K562 (cell line): ENCODE data around the gene NUTF2. TPM values are rescaled to one million over a fixed set of nuclear protein-coding genes. Genes with fewer than 3 reads are reported as not detected.

Experiments used
- ATAC-seq: fragments of 200-7000 bp; cut with Tn5 transposase; 3 replicates; pipeline ENCODE4 v1.9.1; 2020; ENCODE audit warnings: moderate library complexity
- Bru-seq: library from RNA; stranded (reverse); fragments of 400-500 nt; gene quantifications from one replicate; lab custom pipeline; 2021; lab: Mats Ljungman, UMichigan
- BruChase-seq, 2 experiments: library from RNA; stranded (reverse); fragments of 400-500 nt; gene quantifications; one replicate each; lab custom pipeline; 2021; lab: Mats Ljungman, UMichigan
- BruUV-seq: library from RNA; stranded (reverse); fragments of 400-500 nt; replicated peaks from 2 replicates; lab custom pipeline; 2021; lab: Mats Ljungman, UMichigan
- CTCF ChIA-PET: fragments of 300-600 bp; formaldehyde crosslinking; extraction: SDS; loops from one replicate; lab custom pipeline; 2021; ENCODE audit warnings: low intra/inter-chr PET ratio; lab: Yijun Ruan, JAX
- POLR2A ChIA-PET: fragments of 300-600, 350-650 bp; sonication (Branson Sonifier 250); formaldehyde crosslinking; extraction: SDS; loops from one replicate; lab custom pipeline; 2021; ENCODE audit warnings: antibody characterized with exemption, inconsistent platforms; lab: Yijun Ruan, JAX
- DNase-seq, 4 experiments: peaks; one replicate each; pipeline versions ENCODE4 v3.0.0 to v3.0.0-alpha.2; 2011 to 2018; ENCODE audit warnings: low spot score in 3 of 4, mixed read lengths in 3 of 4; ENCODE audit errors: extremely low read depth in 1 of 4
- FAIRE-seq: peaks from 2 replicates; lab custom pipeline; 2011; peaks lifted over from hg19 to GRCh38; lab: Jason Lieb, UNC
- H2AFZ ChIP-seq: 2 replicates; pipeline ENCODE4 v1.6.0; 2011; ENCODE audit warnings: low read depth, low read length, control low read depth, inconsistent platforms
- H3K27ac ChIP-seq: fragments of 200-600 bp; 3 replicates; pipeline ENCODE4 v1.8.0; 2011; ENCODE audit warnings: low read depth, mild to moderate bottlenecking, control low read depth, inconsistent platforms, low read length, moderate library complexity, mixed read lengths; ENCODE audit errors: extremely low read depth
- H3K27me3 ChIP-seq, 2 experiments: fragments of 300-600 bp in 1 of 2; 2 replicates in 1 of 2; 3 replicates in 1 of 2; pipeline versions ENCODE4 v1.6.0 to v1.8.0; 2011; ENCODE audit warnings: inconsistent platforms in 2 of 2, low read length in 2 of 2, mild to moderate bottlenecking in 1 of 2, mixed read lengths in 1 of 2, moderate library complexity in 1 of 2; ENCODE audit not compliant: control insufficient read depth in 2 of 2, insufficient read depth in 2 of 2
- H3K36me3 ChIP-seq: fragments of 300-600 bp; 3 replicates; pipeline ENCODE4 v1.8.0; 2011; ENCODE audit warnings: mild to moderate bottlenecking, low read length, inconsistent platforms; ENCODE audit not compliant: control insufficient read depth, insufficient read depth
- H3K4me1 ChIP-seq, 2 experiments: fragments of 200-600 bp in 1 of 2; replicated peaks in 1 of 2; 2 replicates in 1 of 2; 3 replicates in 1 of 2; pipeline versions ENCODE4 v1.5.1 to v1.8.0; 2011; ENCODE audit warnings: inconsistent platforms in 2 of 2, low read length in 2 of 2, mild to moderate bottlenecking in 1 of 2, mixed read lengths in 1 of 2, moderate library complexity in 1 of 2; ENCODE audit not compliant: control insufficient read depth in 2 of 2, insufficient read depth in 2 of 2
- H3K4me2 ChIP-seq: 2 replicates; pipeline ENCODE4 v1.6.1; 2011; ENCODE audit warnings: low read length, control low read depth, inconsistent platforms, mixed read lengths; ENCODE audit not compliant: insufficient read depth
- H3K4me3 ChIP-seq: fragments of 200-600 bp; sonication (generic), shearing (Covaris generic); 2 replicates; pipeline ENCODE4 v1.5.1; 2016; ENCODE audit warnings: control low read depth, inconsistent platforms
- H3K79me2 ChIP-seq: fragments of 200-600 bp; 3 replicates; pipeline ENCODE4 v1.8.0; 2011; ENCODE audit warnings: low read length, inconsistent platforms; ENCODE audit not compliant: control insufficient read depth, insufficient read depth
- H3K9ac ChIP-seq, 2 experiments: 2 replicates each; pipeline versions ENCODE4 v1.6.0 to v1.6.1; 2011; ENCODE audit warnings: low read depth in 2 of 2, low read length in 2 of 2, control low read depth in 1 of 2, inconsistent platforms in 1 of 2, mild to moderate bottlenecking in 1 of 2, mixed read lengths in 1 of 2; ENCODE audit not compliant: insufficient read depth in 1 of 2
- H3K9me1 ChIP-seq: one replicate; pipeline ENCODE4 v1.6.0; 2011; ENCODE audit warnings: inconsistent platforms, mild to moderate bottlenecking, low read length, moderate library complexity; ENCODE audit not compliant: control insufficient read depth, insufficient read depth
- H3K9me3 ChIP-seq: replicated peaks from 2 replicates; pipeline ENCODE4 v1.5.1; 2011; ENCODE audit warnings: low read depth, low read length, inconsistent platforms; ENCODE audit not compliant: control insufficient read depth, insufficient read depth
- H4K20me1 ChIP-seq: replicated peaks from 2 replicates; pipeline ENCODE4 v1.6.1; 2011; ENCODE audit warnings: low read length, inconsistent platforms, mixed read lengths; ENCODE audit not compliant: control insufficient read depth, insufficient read depth
- CTBP1 ChIP-seq: fragments of 450-650 bp; IDR thresholded peaks from 2 replicates; pipeline ENCODE4 v1.6.1; 2016; ENCODE audit warnings: borderline replicate concordance
- DMBX1 ChIP-seq: fragments of 250-450 bp; sonication (Bioruptor Pico); IDR thresholded peaks from 2 replicates; pipeline ENCODE4 v1.8.0; 2022; ENCODE audit warnings: inconsistent platforms, mild to moderate bottlenecking, moderate library complexity, borderline replicate concordance
- HDAC2 ChIP-seq: fragments of 450-650 bp; IDR thresholded peaks from 2 replicates; pipeline ENCODE4 v1.6.1; 2016; ENCODE audit warnings: mild to moderate bottlenecking
- JUN ChIP-seq, 2 experiments: sonication (generic) in 1 of 2; formaldehyde crosslinking in 1 of 2; IDR thresholded peaks; 2 replicates each; pipeline versions ENCODE4 v1.6.1 to v1.8.0; 2012 to 2022; ENCODE audit warnings: borderline replicate concordance in 2 of 2, mild to moderate bottlenecking in 2 of 2, improper control_type of control experiment in 1 of 2, low read depth in 1 of 2, low read length in 1 of 2, missing genetic modification reagents in 1 of 2
- MCM5 ChIP-seq: fragments of 450-650 bp; IDR thresholded peaks from 2 replicates; pipeline ENCODE4 v1.6.1; 2016; ENCODE audit warnings: low read depth
- PHF20 ChIP-seq: fragments of 450-650 bp; IDR thresholded peaks from 2 replicates; pipeline ENCODE4 v1.6.1; 2018; ENCODE audit not compliant: partially characterized antibody
- RNF2 ChIP-seq: sonication (generic); IDR thresholded peaks from 2 replicates; pipeline ENCODE4 v1.6.1; 2016
- XRCC4 ChIP-seq: IDR thresholded peaks from one replicate; pipeline ENCODE4 v1.6.1; 2011; ENCODE audit not compliant: insufficient read depth, insufficient read length; ENCODE audit errors: extremely low read depth
- ZNF707 ChIP-seq: fragments of 250-450 bp; sonication (Bioruptor Pico); conservative IDR thresholded peaks from 2 replicates; pipeline ENCODE4 v1.8.0; 2022; ENCODE audit warnings: inconsistent platforms, mild to moderate bottlenecking, moderate library complexity
- WGBS: fragments of 100-300 bp; shearing (Covaris generic); methylation state at CpG from one replicate; pipeline ENCODE4 v1.1.6; 2016; ENCODE audit warnings: low coverage, mixed read lengths; ENCODE audit not compliant: insufficient coverage; ENCODE audit errors: missing lambda C conversion rate; 5-methylcytosine and 5-hydroxymethylcytosine counted together
- in situ Hi-C: fragments of 300-500 bp; cut with MboI; formaldehyde crosslinking; loops from 4 replicates; pipeline ENCODE4 v1.15.0; 2018; ENCODE audit warnings: inconsistent platforms, mixed read lengths
- intact Hi-C: fragments of 100-400 bp; cut with micrococcal nuclease; formaldehyde crosslinking; loops from 2 replicates; pipeline ENCODE4 v1.14.2; 2022
- long read RNA-seq, 3 experiments: library from polyadenylated mRNA in 2 of 3; library from RNA in 1 of 3; unstranded in 2 of 3; stranded (forward) in 1 of 3; transcript quantifications; one replicate each; pipeline ENCODE4 v2.0.0, GENCODE V29; 2019 to 2022
- polyA minus RNA-seq, 3 experiments: library from RNA; depleted of rRNA, polyadenylated mRNA; stranded (reverse); fragments of >200 nt; gene quantifications; 2 replicates each; pipeline ENCODE4 v1.2.3, GENCODE V29; 2011
- polyA plus RNA-seq, 8 experiments: library from polyadenylated mRNA; depleted of rRNA in 4 of 8; stranded (reverse) in 5 of 8; unstranded in 3 of 8; fragments of >200 nt; fragmentation: Nextera tagmentation in 2 of 8; fragmentation: Illumina TruSeq in 1 of 8; extraction: Ambion mirVana in 2 of 8; extraction: Trizol in 1 of 8; gene quantifications; 2 replicates each; pipeline versions ENCODE4 v1.2.1 to v1.2.3, GENCODE V29; 2011 to 2014; ENCODE audit warnings: inconsistent platforms in 1 of 8, missing spikeins in 1 of 8
- total RNA-seq, 7 experiments: library from RNA; depleted of rRNA in 6 of 7; stranded (reverse); fragments of >200 nt in 6 of 7; fragmentation: Illumina TruSeq in 2 of 7; extraction: Trizol in 2 of 7; gene quantifications; 2 replicates each; pipeline versions ENCODE4 v1.2.1 to v1.2.3, GENCODE V29; 2011 to 2021; ENCODE audit warnings: low replicate concordance in 1 of 7
- TF ChIP-seq, protein P1 (sequence below), 3 experiments: fragments of 200-800 bp in 1 of 3; fragments of 250-450 bp in 1 of 3; fragments of 450-650 bp in 1 of 3; sonication (Bioruptor Pico) in 1 of 3; sonication (Bioruptor generic) in 1 of 3; formaldehyde crosslinking in 1 of 3; IDR thresholded peaks; 2 replicates each; pipeline versions ENCODE4 v1.6.1 to v1.8.0; 2016 to 2022; ENCODE audit warnings: mild to moderate bottlenecking in 2 of 3, missing genetic modification characterization in 2 of 3, missing compliant biosample characterization in 1 of 3, moderate library complexity in 1 of 3

The NUTF2 gene
- total RNA-seq (2011; cell fraction: chromatin; rRNA removed; ENCODE audit: low replicate concordance) = 64.0 and 124 TPM in 2 replicates
- total RNA-seq (2011; cell fraction: nucleolus; rRNA removed) = 96.3 and 98.1 TPM in 2 replicates
- 87.5 and 97.2 TPM in 2 replicates for total RNA-seq (2011; cell fraction: nucleoplasm; rRNA removed)
- total RNA-seq (2014; rRNA removed) = 118 and 124 TPM in 2 replicates
- total RNA-seq (2014; rRNA removed; fragmentation: Illumina TruSeq; extraction: Trizol) = 106 and 111 TPM in 2 replicates
- 129 and 147 TPM in 2 replicates for total RNA-seq (2015; rRNA removed; fragmentation: Illumina TruSeq; extraction: Trizol)
- 141 and 146 TPM in 2 replicates for total RNA-seq (2021)
- 125 and 181 TPM in 2 replicates for polyA plus RNA-seq (2011; rRNA removed)
- polyA plus RNA-seq (2011; cell fraction: cytosol; rRNA removed) = 221 and 371 TPM in 2 replicates
- 195 and 197 TPM in 2 replicates for polyA plus RNA-seq (2011; cell fraction: nucleus; rRNA removed)
- polyA plus RNA-seq (2012) = 129 and 256 TPM in 2 replicates
- polyA plus RNA-seq (2014; fragmentation: Illumina TruSeq; extraction: Trizol) = 199 and 236 TPM in 2 replicates
- polyA plus RNA-seq (2014; fragmentation: Nextera tagmentation; extraction: Ambion mirVana) = 100 to 1,000 TPM; 244 to 246 TPM
- 183 and 248 TPM in 2 replicates for polyA plus RNA-seq (2014; rRNA removed)
- 180 and 188 TPM in 2 replicates for polyA minus RNA-seq (2011; rRNA and poly(A)+ RNA removed)
- polyA minus RNA-seq (2011; cell fraction: cytosol; rRNA and poly(A)+ RNA removed) = 133 and 184 TPM in 2 replicates
- polyA minus RNA-seq (2011; cell fraction: nucleus; rRNA and poly(A)+ RNA removed) = 39.2 and 62.3 TPM in 2 replicates
- percentile 76 among the genes with signal in this experiment for Bru-seq, nascent RNA
- BruChase-seq, experiment 1, labeled RNA remaining after a 2-hour chase = percentile 82 among the genes with signal in this experiment
- BruChase-seq, experiment 2, labeled RNA remaining after a 6-hour chase = percentile 76 among the genes with signal in this experiment
- long read RNA-seq, experiment 1, transcript NUTF2-208 (1 exons, 2,608 nt) = minor isoform, 19 of 254 reads
- long read RNA-seq, experiment 1, transcript NUTF2-201 (5 exons, 2,321 nt) = major isoform, 199 of 254 reads
- long read RNA-seq, experiment 1, transcript NUTF2-206 (5 exons, 1,119 nt) = minor isoform, 14 of 254 reads
- long read RNA-seq, experiment 1, partial matches to known transcripts = 14 of 254 reads
- long read RNA-seq, experiment 1, other reads (novel, unspliced or antisense) = 5 of 254 reads
- long read RNA-seq, experiment 2, transcript NUTF2-201 (5 exons, 2,321 nt) = major isoform, 160 of 225 reads
- long read RNA-seq, experiment 2, transcript NUTF2-208 (1 exons, 2,608 nt) = minor isoform, 32 of 225 reads
- long read RNA-seq, experiment 2, partial matches to known transcripts = 28 of 225 reads
- long read RNA-seq, experiment 2, other reads (novel, unspliced or antisense) = 2 of 225 reads
- long read RNA-seq, experiment 3, transcript NUTF2-201 (5 exons, 2,321 nt) = major isoform, 125 of 137 reads
- long read RNA-seq, experiment 3, transcript NUTF2-208 (1 exons, 2,608 nt) = minor isoform, 6 of 137 reads
- long read RNA-seq, experiment 3, partial matches to known transcripts = 2 of 137 reads
- long read RNA-seq, experiment 3, other reads (novel, unspliced or antisense) = 1 of 137 reads

DNA sequence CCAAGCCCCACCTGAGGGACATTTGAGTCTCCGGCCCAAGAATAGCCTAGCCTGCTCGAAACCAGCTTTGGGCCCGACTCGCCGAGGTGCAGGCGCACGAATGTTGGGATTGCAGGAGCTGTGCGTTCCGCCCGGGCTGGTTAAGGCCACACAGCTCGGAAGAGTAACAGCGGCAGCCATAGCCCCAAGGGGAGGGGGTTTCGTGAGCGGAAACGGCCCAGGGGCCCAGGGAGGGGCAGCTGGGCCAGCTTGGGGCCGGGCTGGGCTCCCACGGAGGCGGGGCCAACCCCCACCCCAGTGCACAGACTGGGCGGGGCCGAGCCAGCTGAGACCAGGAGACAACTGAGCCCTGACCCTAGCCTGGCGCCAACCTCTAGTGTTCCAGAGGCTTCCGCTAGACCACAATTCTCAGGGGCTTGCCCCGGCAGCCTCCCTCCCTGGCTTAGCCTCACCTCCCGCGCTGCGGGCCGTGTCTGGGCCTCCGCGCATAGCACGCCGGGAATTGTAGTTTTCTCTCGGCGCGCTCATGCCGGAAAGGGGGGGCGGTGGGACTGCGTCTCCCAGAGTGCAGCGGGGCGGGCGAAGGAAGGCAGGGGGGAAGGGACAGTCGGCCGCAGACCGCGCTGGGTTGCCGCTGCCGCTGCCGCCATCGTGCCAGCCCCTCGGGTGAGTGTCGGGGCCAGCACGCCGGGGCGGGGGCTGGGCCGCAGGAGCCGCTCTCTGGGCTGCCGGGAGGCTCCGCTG, at the start of gene NUTF2:
Gene NUTF2 (plus strand): TSS at position 614 of the 744 bp plus-strand sequence. CDS start 18,198 bp downstream, outside the sequence.
- FAIRE-seq = peak; percentile 90
- BruUV-seq = no TSS peak
- POLR2A ChIA-PET = interaction anchor here (0.6 to 2.7 kb wide), 13 partner anchors 9 to 382 kb away, joined by 3 to 10 read pairs (median 4); partner anchors contain the start of gene PARD6A
- TF ChIP-seq XRCC4 = no peak
- TF ChIP-seq MCM5 = no peak
- no peak for TF ChIP-seq ZNF707
- 0 out of 2 replicates have a peak, but pooled peaks have one; percentile 42 for TF ChIP-seq HDAC2
- peak; percentile 55; the same call in 1 of the 2 replicates for TF ChIP-seq DMBX1 (CRISPR knock-in tag)
- peak; percentile 74; the same call in 1 of the 2 replicates for TF ChIP-seq CTBP1
- TF ChIP-seq RNF2 = peak; percentile 88
- TF ChIP-seq, protein P1, sequence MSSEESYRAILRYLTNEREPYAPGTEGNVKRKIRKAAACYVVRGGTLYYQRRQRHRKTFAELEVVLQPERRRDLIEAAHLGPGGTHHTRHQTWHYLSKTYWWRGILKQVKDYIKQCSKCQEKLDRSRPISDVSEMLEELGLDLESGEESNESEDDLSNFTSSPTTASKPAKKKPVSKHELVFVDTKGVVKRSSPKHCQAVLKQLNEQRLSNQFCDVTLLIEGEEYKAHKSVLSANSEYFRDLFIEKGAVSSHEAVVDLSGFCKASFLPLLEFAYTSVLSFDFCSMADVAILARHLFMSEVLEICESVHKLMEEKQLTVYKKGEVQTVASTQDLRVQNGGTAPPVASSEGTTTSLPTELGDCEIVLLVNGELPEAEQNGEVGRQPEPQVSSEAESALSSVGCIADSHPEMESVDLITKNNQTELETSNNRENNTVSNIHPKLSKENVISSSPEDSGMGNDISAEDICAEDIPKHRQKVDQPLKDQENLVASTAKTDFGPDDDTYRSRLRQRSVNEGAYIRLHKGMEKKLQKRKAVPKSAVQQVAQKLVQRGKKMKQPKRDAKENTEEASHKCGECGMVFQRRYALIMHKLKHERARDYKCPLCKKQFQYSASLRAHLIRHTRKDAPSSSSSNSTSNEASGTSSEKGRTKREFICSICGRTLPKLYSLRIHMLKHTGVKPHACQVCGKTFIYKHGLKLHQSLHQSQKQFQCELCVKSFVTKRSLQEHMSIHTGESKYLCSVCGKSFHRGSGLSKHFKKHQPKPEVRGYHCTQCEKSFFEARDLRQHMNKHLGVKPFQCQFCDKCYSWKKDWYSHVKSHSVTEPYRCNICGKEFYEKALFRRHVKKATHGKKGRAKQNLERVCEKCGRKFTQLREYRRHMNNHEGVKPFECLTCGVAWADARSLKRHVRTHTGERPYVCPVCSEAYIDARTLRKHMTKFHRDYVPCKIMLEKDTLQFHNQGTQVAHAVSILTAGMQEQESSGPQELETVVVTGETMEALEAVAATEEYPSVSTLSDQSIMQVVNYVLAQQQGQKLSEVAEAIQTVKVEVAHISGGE (CRISPR knock-in tag; IDR thresholded peaks at IDR 0.05) = peak in 1 of 3 experiments; percentile 67; a peak in 2 of 6 replicates
- TF ChIP-seq PHF20 = peak; percentile 44
- TF ChIP-seq JUN (IDR thresholded peaks at IDR 0.05; ENCODE audit: borderline replicate concordance, low read depth, low read length) = peak; percentile 43; the same call in 1 of the 2 replicates
- no peak for TF ChIP-seq JUN (CRISPR knock-in tag; IDR thresholded peaks at IDR 0.05; ENCODE audit: borderline replicate concordance)

More for the DNA sequence above, at the start of gene NUTF2:
- CTCF ChIA-PET = no interaction called here
- Histone ChIP-seq H3K4me2 (peak within 1 kb of the TSS; percentile 84), H3K4me1 (peaks cover 30 to 53% of the 10 kb centered on the region in 2 experiments), H2AFZ (peak within 1 kb of the TSS; percentile 81), H3K79me2 (peaks cover 85% of the 10 kb centered on the region), H3K27ac (peak within 1 kb of the TSS; percentile 77), H3K4me3 (peak within 1 kb of the TSS; percentile 99), H3K9me1 (peaks cover 5% of the 10 kb centered on the region), H3K36me3 (peaks cover 28% of the 10 kb centered on the region), H4K20me1 (no peaks in the 10 kb centered on the region; the same call in 1 of the 2 replicates), H3K27me3 (no peaks in the 10 kb centered on the region), H3K9me3 (no peaks in the 10 kb centered on the region), H3K9ac (peak within 1 kb of the TSS; percentile 94)
- DNase-seq = peak; percentile 93 to 97 (median 95)
- intact Hi-C loops = loop anchor here (2.0 kb wide), 1 partner anchor 46 kb away; the partner anchor contains the start of gene PSKH1
- whole genome bisulfite sequencing = under 1% methylated on average over 30 of the region's 57 CpGs
- in situ Hi-C loops = no loop called here
- ATAC-seq = peak; percentile 82
